ENCODE measurements around the gene ZFP90.

DNA sequence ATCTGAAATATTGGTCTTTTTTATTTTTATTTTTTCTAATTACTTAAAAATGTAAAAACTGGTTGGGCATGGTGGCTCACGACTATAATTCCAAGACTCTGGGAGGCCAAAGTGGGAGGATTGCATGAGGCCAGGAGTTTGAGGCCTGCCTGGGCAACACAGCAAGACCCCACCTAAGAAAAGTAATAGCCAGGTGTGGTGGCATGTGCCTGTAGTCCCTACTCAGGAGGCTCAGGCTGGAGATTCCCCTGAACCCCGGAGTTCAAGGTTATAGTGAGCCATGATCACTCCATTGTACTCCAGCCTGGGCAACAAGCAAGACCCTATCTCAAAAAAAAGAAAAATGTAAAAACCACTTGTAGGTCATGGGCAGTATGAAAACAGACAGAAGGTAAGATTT, 69.2 kb downstream of the ZFP90 start:
- no peak for TF ChIP-seq POLR2A (IDR thresholded peaks at IDR 0.05)
- TF ChIP-seq, protein P1, sequence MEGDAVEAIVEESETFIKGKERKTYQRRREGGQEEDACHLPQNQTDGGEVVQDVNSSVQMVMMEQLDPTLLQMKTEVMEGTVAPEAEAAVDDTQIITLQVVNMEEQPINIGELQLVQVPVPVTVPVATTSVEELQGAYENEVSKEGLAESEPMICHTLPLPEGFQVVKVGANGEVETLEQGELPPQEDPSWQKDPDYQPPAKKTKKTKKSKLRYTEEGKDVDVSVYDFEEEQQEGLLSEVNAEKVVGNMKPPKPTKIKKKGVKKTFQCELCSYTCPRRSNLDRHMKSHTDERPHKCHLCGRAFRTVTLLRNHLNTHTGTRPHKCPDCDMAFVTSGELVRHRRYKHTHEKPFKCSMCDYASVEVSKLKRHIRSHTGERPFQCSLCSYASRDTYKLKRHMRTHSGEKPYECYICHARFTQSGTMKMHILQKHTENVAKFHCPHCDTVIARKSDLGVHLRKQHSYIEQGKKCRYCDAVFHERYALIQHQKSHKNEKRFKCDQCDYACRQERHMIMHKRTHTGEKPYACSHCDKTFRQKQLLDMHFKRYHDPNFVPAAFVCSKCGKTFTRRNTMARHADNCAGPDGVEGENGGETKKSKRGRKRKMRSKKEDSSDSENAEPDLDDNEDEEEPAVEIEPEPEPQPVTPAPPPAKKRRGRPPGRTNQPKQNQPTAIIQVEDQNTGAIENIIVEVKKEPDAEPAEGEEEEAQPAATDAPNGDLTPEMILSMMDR (IDR thresholded peaks at IDR 0.05): no peak
